Endothelial cell of umbilical vein (primary cell): Measurements from ENCODE around the gene MRTO4. TPM values are rescaled to one million over a fixed set of nuclear protein-coding genes. Genes with fewer than 3 reads are reported as not detected.

Source experiments
- BruUV-seq: library from RNA; stranded (reverse); fragments of 400-500 nt; replicated peaks from 2 replicates; lab custom pipeline; 2021; lab: Mats Ljungman, UMichigan
- CTCF ChIA-PET: fragments of 300-600, 350-600 bp; sonication (Branson Sonifier 250); formaldehyde crosslinking; loops from one replicate; lab custom pipeline; 2021; ENCODE audit warnings: antibody characterized with exemption, inconsistent platforms; lab: Charles Lee
- POLR2A ChIA-PET: fragments of 300-600, 350-600 bp; sonication (Branson Sonifier 250); formaldehyde crosslinking; loops from one replicate; lab custom pipeline; 2021; ENCODE audit warnings: antibody characterized with exemption, inconsistent platforms; lab: Charles Lee
- DNase-seq: peaks from one replicate; pipeline ENCODE4 v3.0.0-alpha.2; 2011; ENCODE audit warnings: low read depth, low spot score
- FAIRE-seq: peaks from 2 replicates; lab custom pipeline; 2011; peaks lifted over from hg19 to GRCh38; lab: Jason Lieb, UNC
- H2AFZ ChIP-seq: 2 replicates; pipeline ENCODE4 v1.6.0; 2012; ENCODE audit warnings: low read depth, low read length, control low read depth, inconsistent platforms
- H3K27ac ChIP-seq: 2 replicates; pipeline ENCODE4 v1.5.1; 2011; ENCODE audit warnings: low read depth, mild to moderate bottlenecking, control low read depth, low read length, moderate library complexity; ENCODE audit not compliant: insufficient read depth
- H3K27me3 ChIP-seq, 2 experiments: 2 replicates each; pipeline versions ENCODE4 v1.6.0 to v1.6.1; 2011; ENCODE audit warnings: low read length in 2 of 2, mixed read lengths in 1 of 2; ENCODE audit not compliant: control insufficient read depth in 2 of 2, insufficient read depth in 2 of 2
- H3K36me3 ChIP-seq, 2 experiments: 2 replicates in 1 of 2; 3 replicates in 1 of 2; pipeline ENCODE4 v1.5.1; 2011; ENCODE audit warnings: low read length in 2 of 2, mild to moderate bottlenecking in 1 of 2, moderate library complexity in 1 of 2; ENCODE audit not compliant: control insufficient read depth in 2 of 2, insufficient read depth in 2 of 2; ENCODE audit errors: extremely low read depth in 1 of 2
- H3K4me1 ChIP-seq: 3 replicates; pipeline ENCODE4 v1.5.1; 2011; ENCODE audit warnings: mild to moderate bottlenecking, low read length; ENCODE audit not compliant: control insufficient read depth, insufficient read depth; ENCODE audit errors: extremely low read depth
- H3K4me2 ChIP-seq: 2 replicates; pipeline ENCODE4 v1.6.1; 2011; ENCODE audit warnings: low read length, control low read depth, mixed read lengths; ENCODE audit not compliant: insufficient read depth
- H3K4me3 ChIP-seq, 3 experiments: fragments of 200-600 bp in 1 of 3; sonication (generic), shearing (Covaris generic) in 1 of 3; replicated peaks in 1 of 3; 2 replicates each; pipeline ENCODE4 v1.5.1; 2011 to 2016; ENCODE audit warnings: control low read depth in 3 of 3, low read length in 3 of 3, mild to moderate bottlenecking in 2 of 3, inconsistent platforms in 1 of 3, low read depth in 1 of 3, moderate library complexity in 1 of 3; ENCODE audit not compliant: insufficient read depth in 1 of 3
- H3K79me2 ChIP-seq: 2 replicates; pipeline ENCODE4 v1.6.0; 2012; ENCODE audit warnings: low read length, inconsistent platforms; ENCODE audit not compliant: control insufficient read depth, insufficient read depth
- H3K9ac ChIP-seq: replicated peaks from 2 replicates; pipeline ENCODE3; 2011; ENCODE audit warnings: low read length, control low read depth; ENCODE audit not compliant: insufficient read depth; ENCODE audit errors: extremely low read depth
- H3K9me1 ChIP-seq: replicated peaks from 3 replicates; pipeline ENCODE4 v1.6.0; 2011; ENCODE audit warnings: mild to moderate bottlenecking, low read length; ENCODE audit not compliant: control insufficient read depth, insufficient read depth; ENCODE audit errors: extremely low read depth
- H3K9me3 ChIP-seq: replicated peaks from 2 replicates; pipeline ENCODE4 v1.5.1; 2012; ENCODE audit warnings: low read length, inconsistent platforms; ENCODE audit not compliant: control insufficient read depth, insufficient read depth
- H4K20me1 ChIP-seq: replicated peaks from 2 replicates; pipeline ENCODE3; 2011; ENCODE audit warnings: mild to moderate bottlenecking, low read length; ENCODE audit not compliant: control insufficient read depth, insufficient read depth; ENCODE audit errors: extremely low read depth
- CTCF ChIP-seq, 2 donors: IDR thresholded peaks; 1 replicate in 1 of 2; 2 replicates in 1 of 2; pipeline ENCODE4 v1.5.1; 2011; ENCODE audit warnings: low read length in 2 of 2, mild to moderate bottlenecking in 2 of 2, moderate library complexity in 2 of 2, control low read depth in 1 of 2, inconsistent platforms in 1 of 2, low read depth in 1 of 2; ENCODE audit not compliant: insufficient read depth in 1 of 2; ENCODE audit errors: extremely low read depth in 1 of 2
- EZH2 ChIP-seq: IDR thresholded peaks from 2 replicates; pipeline ENCODE4 v1.6.1; 2012; ENCODE audit warnings: borderline replicate concordance, low read depth, mild to moderate bottlenecking, moderate library complexity, low read length, inconsistent platforms; ENCODE audit not compliant: severe bottlenecking
- FOS ChIP-seq: IDR thresholded peaks from 2 replicates; pipeline ENCODE4 v1.6.1; 2011; ENCODE audit warnings: mild to moderate bottlenecking, low read length, moderate library complexity, borderline replicate concordance; ENCODE audit not compliant: insufficient read depth
- MAX ChIP-seq: IDR thresholded peaks from 2 replicates; pipeline ENCODE4 v1.6.1; 2011; ENCODE audit not compliant: insufficient read depth, insufficient read length
- POLR2A ChIP-seq: IDR thresholded peaks from 2 replicates; pipeline ENCODE4 v1.6.1; 2012; ENCODE audit warnings: low read depth, mild to moderate bottlenecking, control low read depth, low read length
- POLR2AphosphoS5 ChIP-seq: IDR thresholded peaks from 2 replicates; pipeline ENCODE4 v1.6.1; 2012; ENCODE audit warnings: low read depth, mild to moderate bottlenecking, control low read depth, low read length, moderate library complexity; ENCODE audit not compliant: insufficient read depth
- dilution Hi-C: fragments of 300-500 bp; cut with MboI; formaldehyde crosslinking; loops from one replicate; pipeline ENCODE4 v1.15.0; 2019; ENCODE audit warnings: low sequenced_read_pairs; ENCODE audit not compliant: extremely low pct_ligation_motif_present
- intact Hi-C: fragments of 100-400 bp; cut with micrococcal nuclease; formaldehyde crosslinking; loops from one replicate; pipeline ENCODE4 v1.10.0; 2022
- polyA plus RNA-seq, 4 experiments: library from polyadenylated mRNA; depleted of rRNA in 3 of 4; stranded (reverse) in 3 of 4; unstranded in 1 of 4; fragments of >200 nt; gene quantifications; 2 replicates each; pipeline versions ENCODE4 v1.2.1 to v1.2.3, GENCODE V29; 2011 to 2012; ENCODE audit warnings: missing spikeins in 1 of 4
- total RNA-seq: library from RNA; stranded (reverse); gene quantifications from 2 replicates; pipeline ENCODE4 v1.2.3, GENCODE V29; 2021

Gene MRTO4
- total and polyA plus RNA-seq, 2 donors (not counting 3 experiments of a cell fraction or from before 2014, with no cell fraction given): 33.6 to 49.4 TPM

DNA sequence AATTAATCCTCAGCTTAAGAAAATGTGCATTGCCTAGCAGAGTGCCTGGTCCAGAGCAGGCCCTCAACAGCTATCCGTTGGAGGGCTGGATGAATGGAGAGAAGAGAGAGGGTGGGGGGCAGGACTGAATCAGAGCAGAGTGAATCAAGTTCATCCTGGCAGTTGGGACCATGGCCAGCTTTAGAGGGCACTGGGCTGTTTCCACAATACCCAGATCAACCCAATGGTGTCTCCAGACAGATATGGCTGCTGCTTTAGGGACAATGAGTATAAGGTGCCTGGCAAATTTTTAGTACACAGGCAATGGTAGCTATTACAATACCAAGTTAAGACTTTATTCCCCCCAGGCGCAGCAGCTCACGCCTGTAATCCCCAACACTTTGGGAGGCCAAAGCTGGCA, 17.4 kb upstream of the MRTO4 start:
- no TSS peak for BruUV-seq
- no peak for DNase-seq
- Histone ChIP-seq H3K27ac (no peak overlapping the region), H3K9ac (no peak overlapping the region), H3K4me2 (no peak overlapping the region), H3K79me2 (no peaks in the 10 kb centered on the region), H3K9me3 (no peaks in the 10 kb centered on the region), H4K20me1 (no peaks in the 10 kb centered on the region), H3K36me3 (peaks cover 42 to 59% of the 10 kb centered on the region in 2 experiments), H3K4me3 (no peak overlapping the region), H3K9me1 (no peaks in the 10 kb centered on the region), H3K4me1 (no peaks in the 10 kb centered on the region), H2AFZ (no peak overlapping the region), H3K27me3 (no peaks in the 10 kb centered on the region)
- TF ChIP-seq EZH2 (no peak), MAX (no peak), POLR2A (no peak), FOS (no peak), CTCF (IDR thresholded peaks at IDR 0.05; ENCODE audit: extremely low read depth in 1 of 2, insufficient read depth in 1 of 2, low read depth in 1 of 2, low read length in 2 of 2) (no peak), POLR2AphosphoS5 (no peak)
- intact Hi-C loops (no loop called here), dilution Hi-C loops (no loop called here)
- POLR2A ChIA-PET: no interaction called here
- FAIRE-seq: no peak
- CTCF ChIA-PET: interaction anchor here (0.7 to 1.8 kb wide), 3 partner anchors 10 to 420 kb away, joined by 3 to 4 read pairs (median 4); no protein-coding TSS in a partner anchor
